ENCODE data around the gene MYO5A.

DNA sequence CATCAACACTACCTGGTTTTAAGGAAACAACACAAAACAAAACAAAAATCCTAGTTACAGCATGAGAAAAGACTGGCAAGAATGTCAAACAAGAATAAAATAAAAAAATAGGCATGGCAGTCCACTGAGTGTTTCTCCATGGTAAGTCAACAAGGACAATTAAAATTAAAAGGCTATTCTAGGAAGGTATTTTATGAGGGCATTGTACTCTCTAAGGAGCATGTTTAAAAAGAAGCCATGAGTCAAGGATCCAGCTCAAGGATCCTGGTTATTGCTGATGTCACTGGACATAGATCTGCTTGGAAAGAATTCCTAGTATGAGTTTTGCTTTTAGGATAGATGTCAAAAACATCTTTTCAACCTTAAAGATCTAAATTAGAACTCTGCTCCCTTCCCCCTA lies 106.7 kb downstream of the MYO5A start:
- TF ChIP-seq, protein P1, sequence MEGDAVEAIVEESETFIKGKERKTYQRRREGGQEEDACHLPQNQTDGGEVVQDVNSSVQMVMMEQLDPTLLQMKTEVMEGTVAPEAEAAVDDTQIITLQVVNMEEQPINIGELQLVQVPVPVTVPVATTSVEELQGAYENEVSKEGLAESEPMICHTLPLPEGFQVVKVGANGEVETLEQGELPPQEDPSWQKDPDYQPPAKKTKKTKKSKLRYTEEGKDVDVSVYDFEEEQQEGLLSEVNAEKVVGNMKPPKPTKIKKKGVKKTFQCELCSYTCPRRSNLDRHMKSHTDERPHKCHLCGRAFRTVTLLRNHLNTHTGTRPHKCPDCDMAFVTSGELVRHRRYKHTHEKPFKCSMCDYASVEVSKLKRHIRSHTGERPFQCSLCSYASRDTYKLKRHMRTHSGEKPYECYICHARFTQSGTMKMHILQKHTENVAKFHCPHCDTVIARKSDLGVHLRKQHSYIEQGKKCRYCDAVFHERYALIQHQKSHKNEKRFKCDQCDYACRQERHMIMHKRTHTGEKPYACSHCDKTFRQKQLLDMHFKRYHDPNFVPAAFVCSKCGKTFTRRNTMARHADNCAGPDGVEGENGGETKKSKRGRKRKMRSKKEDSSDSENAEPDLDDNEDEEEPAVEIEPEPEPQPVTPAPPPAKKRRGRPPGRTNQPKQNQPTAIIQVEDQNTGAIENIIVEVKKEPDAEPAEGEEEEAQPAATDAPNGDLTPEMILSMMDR (IDR thresholded peaks at IDR 0.05) = no peak
- TF ChIP-seq SIN3A (IDR thresholded peaks at IDR 0.05; ENCODE audit: borderline replicate concordance, insufficient read depth, low read depth, low read length) (no peak), TCF7L2 (IDR thresholded peaks at IDR 0.05; ENCODE audit: low read depth, low read length) (no peak)
